Measurements from ENCODE around the gene FAM193A.

- TF ChIP-seq, protein P1, sequence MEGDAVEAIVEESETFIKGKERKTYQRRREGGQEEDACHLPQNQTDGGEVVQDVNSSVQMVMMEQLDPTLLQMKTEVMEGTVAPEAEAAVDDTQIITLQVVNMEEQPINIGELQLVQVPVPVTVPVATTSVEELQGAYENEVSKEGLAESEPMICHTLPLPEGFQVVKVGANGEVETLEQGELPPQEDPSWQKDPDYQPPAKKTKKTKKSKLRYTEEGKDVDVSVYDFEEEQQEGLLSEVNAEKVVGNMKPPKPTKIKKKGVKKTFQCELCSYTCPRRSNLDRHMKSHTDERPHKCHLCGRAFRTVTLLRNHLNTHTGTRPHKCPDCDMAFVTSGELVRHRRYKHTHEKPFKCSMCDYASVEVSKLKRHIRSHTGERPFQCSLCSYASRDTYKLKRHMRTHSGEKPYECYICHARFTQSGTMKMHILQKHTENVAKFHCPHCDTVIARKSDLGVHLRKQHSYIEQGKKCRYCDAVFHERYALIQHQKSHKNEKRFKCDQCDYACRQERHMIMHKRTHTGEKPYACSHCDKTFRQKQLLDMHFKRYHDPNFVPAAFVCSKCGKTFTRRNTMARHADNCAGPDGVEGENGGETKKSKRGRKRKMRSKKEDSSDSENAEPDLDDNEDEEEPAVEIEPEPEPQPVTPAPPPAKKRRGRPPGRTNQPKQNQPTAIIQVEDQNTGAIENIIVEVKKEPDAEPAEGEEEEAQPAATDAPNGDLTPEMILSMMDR (IDR thresholded peaks at IDR 0.05) = no peak
- TF ChIP-seq EZH2 (IDR thresholded peaks at IDR 0.05; ENCODE audit: borderline replicate concordance, insufficient read depth, low read depth, low read length, poor library complexity, severe bottlenecking) = no peak
Measured at GRCh38 chr4:2574863-2575262, 38.4 kb downstream of the FAM193A start.

Measured in B cell (primary cell).